ENCODE results near the gene KRT72.

GRCh38 chr12:52590021-52590420 is 11.2 kb downstream of the KRT72 start:
- no peak for TF ChIP-seq CTCF (IDR thresholded peaks at IDR 0.05; ENCODE audit: low read length)
- no peak for TF ChIP-seq EZH2 (optimal IDR thresholded peaks at IDR 0.05; ENCODE audit: low read depth, low read length)
- no peak for TF ChIP-seq EZH2phosphoT487 (IDR thresholded peaks at IDR 0.05; ENCODE audit: low read length)

All from MM.1S (cell line).